Superior temporal gyrus (tissue), 1 donor: ENCODE measurements around the gene ZNF684.
A peak's percentile ranks its signal among the peaks of the same experiment; 100 is the strongest.
"Not testable (repeated sequence)": the region's sequence is repeated elsewhere in the genome, so short reads cannot be mapped to it uniquely, and the experiment has no call there.

Source experiments
- DNase-seq: peaks from one replicate; pipeline ENCODE4 v3.0.0-alpha.2; 2016; ENCODE audit errors: extremely low spot score

The ZNF684 gene

DNA sequence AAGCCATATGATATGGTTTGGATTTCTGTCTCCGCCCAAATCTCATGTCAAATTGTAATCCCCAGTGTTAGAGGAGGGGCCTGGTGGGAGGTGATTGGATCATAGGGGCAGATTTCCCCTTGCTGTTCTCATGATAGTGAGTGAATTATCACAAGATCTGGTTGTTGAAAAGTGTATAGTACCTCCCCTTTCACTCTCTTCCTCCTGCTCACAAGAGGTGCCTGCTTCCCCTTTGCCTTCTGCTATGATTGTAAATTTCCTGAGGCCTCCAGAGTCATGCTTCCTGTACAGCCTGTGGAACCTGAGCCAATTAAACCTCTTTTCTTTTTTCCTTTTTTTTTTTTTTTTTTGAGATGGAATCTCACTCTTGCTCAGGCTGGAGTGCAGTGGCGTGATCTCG lies 43.4 kb downstream of the ZNF684 start:
- DNase-seq, result not testable (repeated sequence)

DNA sequence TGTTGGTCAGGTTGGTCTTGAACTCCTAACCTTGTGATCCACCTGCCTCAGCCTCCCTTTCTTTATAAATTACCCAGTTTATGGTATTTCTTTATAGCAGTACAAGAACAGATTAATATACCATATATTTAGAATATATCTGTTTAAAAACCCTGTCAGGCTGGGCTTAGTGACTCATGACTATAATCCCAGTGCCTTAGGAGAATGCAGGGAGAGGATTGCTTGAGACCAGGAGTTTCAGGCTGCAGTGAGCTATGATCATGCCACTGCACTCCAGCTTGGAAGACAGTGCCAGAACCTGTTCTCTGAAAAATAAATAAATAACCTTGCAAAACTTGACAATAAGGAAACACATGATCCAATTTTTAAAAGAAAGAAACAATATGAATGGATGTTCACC lies 43.9 kb downstream of the ZNF684 start:
- DNase-seq, result no peak

DNA sequence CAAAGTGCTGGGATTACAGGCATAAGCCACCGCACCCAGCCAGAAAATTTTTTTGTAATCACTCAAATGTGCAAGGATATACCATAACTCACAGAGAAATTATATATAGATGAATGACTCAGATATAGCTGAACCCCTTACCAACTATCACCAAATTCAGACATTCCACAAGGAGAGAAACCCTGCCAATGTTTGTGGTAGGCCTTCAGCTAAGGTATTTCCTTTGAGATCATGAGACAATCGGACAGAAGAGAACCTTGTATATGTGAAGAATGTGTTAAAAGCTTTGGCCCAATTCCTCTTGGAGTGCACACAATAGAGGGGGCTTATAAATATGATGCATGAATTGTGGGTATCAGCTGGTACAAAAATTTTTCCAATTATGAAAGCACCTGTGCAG lies 50.7 kb downstream of the ZNF684 start:
- DNase-seq, result no peak

DNA sequence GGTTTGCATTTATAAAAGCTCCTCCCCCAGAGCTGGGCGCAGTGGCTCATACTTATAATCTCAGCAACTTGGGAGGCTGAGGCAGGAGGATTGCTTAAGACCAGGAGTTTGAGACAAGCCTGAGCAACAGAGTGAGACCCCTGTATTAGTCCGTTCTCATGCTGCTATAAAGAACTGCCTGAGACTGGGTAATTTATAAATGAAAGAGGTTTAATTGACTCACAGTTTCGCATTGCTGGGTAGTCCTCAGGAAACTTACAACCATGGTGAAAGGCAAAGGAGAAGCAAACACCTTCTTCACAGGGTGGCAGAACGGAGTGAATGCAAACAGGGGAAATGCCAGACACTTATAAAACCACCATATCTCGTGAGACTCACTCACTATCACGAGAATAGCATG lies 52.5 kb downstream of the ZNF684 start:
- no peak for DNase-seq

GRCh38 chr1:40588586-40588985 lies 57.1 kb downstream of the ZNF684 start:
- DNase-seq, result peak; percentile 61

GRCh38 chr1:40592107-40592803 lies 60.8 kb downstream of the ZNF684 start:
- DNase-seq, result peak; percentile 79

- no peak for DNase-seq
Measured at GRCh38 chr1:40593449-40594186, 62.2 kb downstream of the ZNF684 start.

DNA sequence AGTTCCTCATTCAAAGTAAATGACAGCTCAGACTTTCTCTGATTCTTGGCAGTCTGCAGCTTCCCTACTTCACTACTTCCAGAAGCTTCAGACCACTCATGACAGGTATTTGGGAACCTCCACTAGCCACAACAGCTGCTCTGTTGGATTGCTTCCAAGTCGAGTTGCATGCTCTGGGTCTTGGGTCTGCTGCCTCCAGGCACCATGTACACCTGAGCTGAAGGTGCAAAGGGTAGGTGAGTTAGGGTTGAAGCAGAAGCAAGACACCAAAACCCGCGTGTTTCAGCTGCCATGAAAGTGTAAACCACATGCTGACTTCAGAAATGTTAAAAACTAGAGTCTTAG lies 62.7 kb downstream of the ZNF684 start:
- DNase-seq, result no peak

GRCh38 chr1:40595623-40596022 lies 64.2 kb downstream of the ZNF684 start:
- DNase-seq, result no peak
